GM19372 (cell line): Measurements from ENCODE around the gene HSPA12A.

ENCODE experiments used
- ATAC-seq: cut with Tn5 transposase; IDR thresholded peaks from one replicate; pipeline ENCODE4 v1.9.1; 2021; ENCODE audit warnings: mild to moderate bottlenecking, low read depth, moderate library complexity; ENCODE audit not compliant: unreplicated experiment

Gene HSPA12A

DNA sequence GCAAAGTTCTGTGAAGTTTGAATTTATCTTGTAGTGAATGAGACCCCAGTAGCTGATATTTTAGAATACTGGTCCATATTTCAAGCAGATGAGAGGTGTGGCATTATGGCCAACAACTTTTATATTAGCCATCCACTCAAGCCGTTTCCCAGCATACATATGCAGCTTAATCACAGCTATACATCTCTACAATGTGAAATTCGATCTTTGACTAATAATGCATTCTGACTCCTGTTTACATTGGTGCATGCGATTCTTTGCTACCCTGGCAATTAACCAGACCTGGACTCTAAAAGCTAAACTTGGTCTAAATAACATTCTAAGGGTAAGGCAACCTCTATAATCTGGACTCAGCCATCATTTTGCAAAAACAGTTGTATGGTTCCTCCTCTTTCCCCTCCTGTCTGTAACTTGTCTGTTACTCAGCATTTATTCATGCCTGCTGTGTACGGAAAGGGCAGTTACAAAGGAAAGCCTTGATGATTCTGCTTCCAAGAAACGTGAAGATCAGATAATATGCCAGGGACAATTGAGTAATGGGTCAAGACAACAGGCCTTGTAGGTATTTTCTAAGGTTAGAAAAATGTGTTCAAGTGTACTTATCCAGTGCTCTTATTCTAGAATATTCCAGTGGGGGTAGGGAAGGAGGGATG is 71.0 kb downstream of the HSPA12A start:
- no peak for ATAC-seq

DNA sequence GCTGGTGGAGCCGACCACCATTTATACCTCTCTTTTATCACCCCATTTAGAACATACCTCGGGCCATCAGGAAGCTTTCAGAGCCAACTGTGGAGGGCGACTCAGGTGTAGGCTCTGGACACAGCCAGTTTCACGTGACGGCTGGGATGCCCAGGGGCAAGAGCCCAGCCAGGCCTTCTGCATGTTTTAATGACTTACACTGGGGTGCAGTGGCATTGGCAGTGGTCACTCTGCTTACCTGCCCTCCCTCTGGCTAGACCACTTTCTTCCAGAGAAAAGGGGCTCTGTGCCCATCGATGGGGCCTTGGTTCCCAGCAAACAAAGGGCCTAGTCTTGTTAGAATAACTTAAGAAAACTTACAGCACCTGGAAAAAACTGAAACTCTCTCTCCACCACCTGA is 71.7 kb downstream of the HSPA12A start:
- no peak for ATAC-seq

DNA sequence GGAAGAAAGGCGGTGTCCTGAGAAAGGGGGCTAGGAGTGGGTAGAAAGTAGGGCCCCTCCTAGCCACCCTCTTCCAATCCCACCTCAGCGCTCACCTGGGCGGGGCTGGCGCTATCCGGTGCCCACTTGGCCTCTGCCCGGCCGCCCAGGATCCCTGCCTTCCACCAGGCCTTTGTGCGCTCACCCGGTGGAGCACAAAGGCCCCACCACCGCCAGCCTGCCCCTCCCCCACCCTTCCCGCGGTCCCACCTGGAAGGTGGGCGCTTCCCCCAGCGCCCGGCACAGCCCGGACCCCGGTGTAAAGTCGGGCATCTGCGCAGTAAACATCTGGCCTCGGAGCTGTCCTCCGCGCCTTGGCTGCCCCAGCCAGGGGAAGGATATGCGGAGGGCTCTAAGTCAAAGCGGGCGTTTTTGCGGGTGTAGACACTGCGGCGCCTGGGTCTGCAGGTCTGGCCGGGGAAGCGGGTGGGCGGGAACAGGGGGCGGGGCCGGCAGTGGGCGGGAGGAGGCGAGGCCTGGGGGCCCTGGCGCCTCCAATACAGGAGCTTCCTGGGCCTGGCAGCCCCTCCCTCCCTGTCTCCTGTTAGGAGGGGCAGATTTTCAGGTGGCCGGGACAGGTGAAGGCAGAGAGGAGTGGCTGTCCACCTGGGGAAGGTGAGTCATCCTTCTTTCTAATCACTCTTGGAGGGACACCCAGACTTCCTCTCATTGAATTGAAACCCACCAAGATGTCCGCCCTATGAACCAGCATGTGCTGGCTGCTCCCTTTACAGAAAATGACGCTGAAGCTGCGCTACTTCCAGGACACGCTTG is 72.3 kb downstream of the HSPA12A start:
- no peak for ATAC-seq

DNA sequence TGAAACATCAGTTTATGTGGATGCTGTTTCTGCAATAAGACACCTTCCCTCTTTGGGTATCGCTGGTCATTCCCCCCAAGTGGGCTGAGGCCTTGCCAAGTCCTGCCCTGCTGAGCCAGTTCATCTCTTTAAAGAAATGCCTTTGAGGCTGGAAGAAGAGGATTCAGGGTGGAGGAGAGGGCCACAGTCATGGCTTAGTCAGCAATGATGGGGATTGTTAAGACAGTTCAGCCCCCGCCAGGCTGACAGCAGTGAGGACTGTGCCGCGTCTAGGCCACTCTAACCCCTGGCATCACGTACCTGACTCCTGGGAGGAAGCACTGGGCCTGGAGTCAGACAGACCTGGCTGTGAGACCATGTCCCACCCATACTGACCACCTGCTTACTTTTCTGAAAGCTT is 73.3 kb downstream of the HSPA12A start:
- ATAC-seq: no peak

- no peak for ATAC-seq
Measured at GRCh38 chr10:116668446-116668845, 73.9 kb downstream of the HSPA12A start.

DNA sequence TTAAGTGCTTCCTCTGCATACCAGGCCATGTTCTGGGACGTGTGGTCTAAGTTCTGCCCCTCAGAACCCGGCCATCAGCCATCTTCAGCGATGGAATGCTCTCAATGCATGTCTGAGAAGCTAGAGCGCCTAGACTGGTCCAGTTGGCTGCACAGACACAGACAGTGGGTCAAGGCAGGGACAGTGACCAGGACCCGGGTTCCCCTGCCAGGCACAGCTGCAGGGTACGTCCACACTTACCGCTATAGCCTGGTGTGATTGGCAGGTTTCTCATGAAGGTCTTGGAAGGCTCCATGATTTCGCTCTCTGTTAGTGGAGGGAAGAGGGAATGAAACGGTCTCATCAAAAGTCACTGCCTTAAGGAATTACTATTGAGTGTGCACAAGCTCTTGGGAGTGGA is 74.3 kb downstream of the HSPA12A start:
- no peak for ATAC-seq

DNA sequence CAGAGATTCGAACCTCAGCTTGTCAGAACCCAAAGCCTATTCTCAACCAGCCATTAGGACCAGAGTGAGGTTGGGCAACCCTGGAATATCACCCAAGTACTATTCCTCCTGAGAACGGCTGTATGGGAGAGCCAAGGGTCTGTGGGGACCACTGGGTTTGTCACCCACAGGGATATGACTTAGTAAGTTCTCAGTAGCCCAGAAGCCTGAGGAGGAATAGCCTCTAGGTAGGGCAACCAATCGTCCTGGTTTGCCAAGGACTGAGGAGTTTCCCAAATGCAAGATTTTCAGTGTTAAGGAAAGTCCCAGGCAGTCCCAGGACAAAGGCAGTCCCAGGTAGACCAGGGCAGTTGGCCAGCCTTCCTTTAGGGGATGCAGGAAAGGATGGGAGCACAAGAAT is 74.9 kb downstream of the HSPA12A start:
- no peak for ATAC-seq

- ATAC-seq: no peak
Measured at GRCh38 chr10:116665541-116666125, 76.7 kb downstream of the HSPA12A start.

DNA sequence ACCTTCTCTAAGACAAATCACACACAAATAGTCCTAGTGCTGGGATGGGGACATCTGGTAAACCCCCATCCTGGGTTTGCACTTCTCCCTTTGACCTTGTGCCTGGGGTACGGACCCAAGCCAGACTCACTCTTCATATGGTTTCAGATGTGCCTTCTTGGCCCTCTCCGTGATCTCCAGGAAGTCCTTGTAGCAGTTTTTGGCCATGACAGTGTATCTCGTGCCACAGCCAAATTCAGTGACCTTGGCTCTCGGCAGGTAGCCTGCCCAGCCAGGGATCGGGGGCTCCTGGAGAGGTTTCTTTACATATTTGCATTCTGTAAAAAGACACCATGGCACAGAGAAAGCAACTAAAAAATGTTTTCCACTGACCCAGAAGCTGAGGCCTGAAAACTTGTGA is 77.7 kb downstream of the HSPA12A start:
- ATAC-seq: no peak

DNA sequence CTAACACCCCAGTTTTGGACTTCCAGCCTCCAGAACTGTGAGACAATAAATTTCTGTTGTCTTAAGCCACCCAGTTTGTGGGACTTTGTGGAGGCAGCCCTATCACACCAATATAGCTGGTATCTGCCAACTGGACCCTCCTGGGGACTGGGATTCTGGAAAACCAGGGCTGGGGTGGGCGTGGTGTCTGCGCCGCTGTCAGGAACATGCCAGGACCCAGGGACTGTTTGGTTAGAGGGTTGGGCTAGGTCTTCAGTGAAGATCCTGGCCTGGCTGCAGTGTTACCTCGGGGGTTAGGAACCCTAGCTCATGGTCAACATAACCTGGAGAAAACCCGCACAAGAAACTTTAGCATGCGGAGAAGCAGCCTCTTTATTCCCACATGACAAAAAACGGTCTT is 79.0 kb downstream of the HSPA12A start:
- no peak for ATAC-seq

DNA sequence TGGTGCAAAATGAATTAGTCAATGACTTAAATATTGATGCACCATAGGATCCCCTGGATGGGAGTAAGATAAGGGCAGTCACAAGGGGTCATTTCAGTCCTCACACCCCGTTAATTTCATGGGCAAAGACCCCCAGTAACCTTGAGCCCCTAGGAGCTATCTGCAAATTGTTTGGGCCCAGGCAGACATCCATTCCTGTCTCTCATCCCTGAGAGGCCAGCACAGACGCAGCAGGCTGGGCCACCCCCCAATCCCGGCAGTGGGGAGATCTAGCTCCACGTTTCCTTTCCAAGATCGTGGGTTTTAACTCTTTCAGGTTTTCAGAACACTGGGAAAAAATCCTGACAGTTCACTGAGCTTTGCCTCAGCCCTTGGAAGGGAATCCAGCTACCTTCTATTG is 81.5 kb downstream of the HSPA12A start:
- no peak for ATAC-seq

DNA sequence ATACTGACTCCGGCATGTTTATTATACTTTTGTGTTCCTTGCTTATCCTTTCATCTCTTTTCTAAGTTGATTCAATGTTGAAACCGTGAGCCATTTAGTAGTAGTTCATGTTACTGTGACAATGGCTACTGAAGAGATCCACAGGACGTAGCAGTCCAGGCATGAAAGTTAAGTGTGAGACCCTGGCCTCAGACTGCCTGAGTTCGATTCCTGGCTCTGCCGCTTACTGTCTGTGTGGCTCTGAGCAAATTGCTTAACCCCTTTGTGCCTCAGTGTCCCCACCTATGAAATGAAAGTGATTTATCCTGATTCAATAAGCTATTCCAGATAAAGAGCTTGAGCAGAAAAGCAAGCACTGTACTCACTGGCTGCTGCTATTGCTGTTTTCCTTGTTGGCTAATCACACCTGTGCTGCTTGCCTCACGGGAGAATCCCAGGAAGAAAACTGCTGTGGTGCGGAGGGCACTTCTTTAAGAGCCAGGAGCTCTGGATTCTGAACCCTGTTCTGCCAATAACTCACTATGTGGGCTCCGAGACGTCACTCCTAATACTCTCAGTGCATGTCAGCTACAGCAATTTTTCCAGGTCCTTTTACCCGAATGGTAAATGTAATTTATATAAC is 83.2 kb downstream of the HSPA12A start:
- no peak for ATAC-seq

DNA sequence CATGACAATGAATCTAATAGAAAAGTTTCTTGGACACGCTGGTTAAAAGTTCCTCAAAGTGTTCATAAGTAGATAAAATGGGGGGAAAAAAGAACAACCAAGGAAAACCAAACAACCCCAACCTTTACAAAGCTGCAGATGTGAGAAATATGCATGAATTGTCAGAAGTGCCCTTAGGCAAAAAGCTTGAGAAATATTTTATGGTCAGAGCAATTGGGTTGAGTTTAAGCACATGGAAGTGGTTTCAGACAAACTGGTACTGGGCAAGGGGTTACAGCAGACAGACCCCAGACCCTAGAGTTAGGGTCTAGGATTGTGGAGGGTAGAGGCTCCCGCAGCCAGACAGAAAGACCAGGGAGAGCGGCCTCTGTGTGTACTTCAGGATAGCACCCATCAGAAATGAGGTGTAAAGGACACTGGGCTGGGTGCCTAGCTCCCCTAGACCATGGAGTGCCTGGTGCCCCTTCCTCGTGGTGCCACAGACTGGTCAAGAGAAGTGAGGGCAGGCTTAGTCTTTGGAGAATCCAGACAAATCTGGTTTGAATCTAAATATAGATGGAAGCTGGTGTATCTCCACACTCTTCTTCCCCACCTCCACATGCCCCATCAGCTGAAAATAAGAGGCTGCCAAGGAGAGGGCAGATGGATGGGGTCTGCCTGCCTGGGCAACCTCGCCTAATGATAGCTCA is 84.4 kb downstream of the HSPA12A start:
- ATAC-seq: no peak

GRCh38 chr10:116656044-116656443 is 86.3 kb downstream of the HSPA12A start:
- no peak for ATAC-seq

GRCh38 chr10:116655568-116655967 is 86.8 kb downstream of the HSPA12A start:
- no peak for ATAC-seq

- ATAC-seq: no peak
Measured at GRCh38 chr10:116654816-116655215, 87.5 kb downstream of the HSPA12A start.

DNA sequence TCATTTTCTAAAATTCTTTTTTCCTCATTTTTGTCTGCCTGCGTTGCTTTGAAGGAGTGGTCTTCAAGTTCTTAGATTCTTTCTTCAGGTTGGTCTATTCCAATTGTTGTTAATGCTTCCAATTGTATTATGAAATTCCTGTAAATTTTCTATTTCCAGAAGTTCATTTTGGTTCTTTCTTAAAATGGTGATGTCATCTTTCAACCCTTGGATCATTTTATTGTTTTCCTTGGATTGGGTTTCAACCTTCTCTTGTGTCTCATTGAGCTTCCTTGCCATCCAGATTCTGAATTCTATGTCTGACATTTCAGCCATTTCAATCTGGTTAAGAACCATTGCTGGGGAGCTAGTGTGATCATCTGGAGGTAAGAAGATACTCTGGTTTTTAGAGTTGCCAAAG is 88.5 kb downstream of the HSPA12A start:
- no peak for ATAC-seq

- ATAC-seq: no peak
Measured at GRCh38 chr10:116648903-116649302, 93.5 kb downstream of the HSPA12A start.

GRCh38 chr10:116646502-116646901 is 95.9 kb downstream of the HSPA12A start:
- no peak for ATAC-seq

GRCh38 chr10:116637830-116638229 is 104.5 kb downstream of the HSPA12A start:
- no peak for ATAC-seq

GRCh38 chr10:116636976-116637375 is 105.4 kb downstream of the HSPA12A start:
- no peak for ATAC-seq
